ENCODE measurements around the gene IHH. TPM values are rescaled to one million over a fixed set of nuclear protein-coding genes. Genes with fewer than 3 reads are reported as not detected.

IHH gene
- total RNA-seq, 1 donor from 2014 or later, result not detected

Small RNAs within 50 kb of the gene (microRNA-seq; reads per million reads assigned to microRNA genes)
- gene MIR3131, result not detected

Other genes with a start within 250 kb of the IHH start
- not detected for gene PRKAG3, start 229.1 kb downstream of the IHH start, total RNA-seq
- 2.6 TPM for gene WNT6, start 201.1 kb downstream of the IHH start, total RNA-seq
- gene WNT10A, start 180.1 kb downstream of the IHH start, total RNA-seq, result not detected
- not detected for gene CDK5R2, start 101.3 kb downstream of the IHH start, total RNA-seq
- gene FEV, start 75.7 kb downstream of the IHH start, total RNA-seq, result not detected
- gene CRYBA2, start 67.5 kb downstream of the IHH start, total RNA-seq, result not detected
- gene CFAP65, start 19.4 kb downstream of the IHH start, total RNA-seq, result not detected
- gene NHEJ1, start 99.9 kb upstream of the IHH start, total RNA-seq, result 7.5 TPM
- 1.4 TPM for gene SLC23A3, start 109.1 kb upstream of the IHH start, total RNA-seq
- 69.3 TPM for gene CNPPD1, start 116.0 kb upstream of the IHH start, total RNA-seq
- 36.8 TPM for gene RETREG2, start 117.4 kb upstream of the IHH start, total RNA-seq
- gene ZFAND2B, start 145.9 kb upstream of the IHH start, total RNA-seq, result 21.3 TPM
- 25.2 TPM for gene ABCB6, start 158.0 kb upstream of the IHH start, total RNA-seq
- gene ATG9A, start 168.7 kb upstream of the IHH start, total RNA-seq, result 86.3 TPM
- 27.3 TPM for gene ANKZF1, start 168.9 kb upstream of the IHH start, total RNA-seq
- gene GLB1L, start 184.5 kb upstream of the IHH start, total RNA-seq, result 1.4 TPM
- 16.7 TPM for gene STK16, start 184.6 kb upstream of the IHH start, total RNA-seq
- gene TUBA4B, start 192.3 kb upstream of the IHH start, total RNA-seq, result not detected
- gene TUBA4A, start 193.0 kb upstream of the IHH start, total RNA-seq, result 84.3 TPM
- gene DNAJB2, start 218.4 kb upstream of the IHH start, total RNA-seq, result 83.3 TPM
- gene PTPRN, start 248.5 kb upstream of the IHH start, total RNA-seq, result not detected

Data from Right ventricle myocardium superior (tissue), 1 donor.